ENCODE results near the gene ALPL.

GRCh38 chr1:21614419-21615115 is 105.3 kb downstream of the ALPL start:
- no peak for TF ChIP-seq POLR2A (IDR thresholded peaks at IDR 0.05)
- no peak for TF ChIP-seq CTCF (IDR thresholded peaks at IDR 0.05)

Data from uterus (tissue), 2 donors.